Activated CD8-positive, alpha-beta T cell treated with anti-CD3 and anti-CD28 coated beads for 36 hours (primary cell): Measurements from ENCODE around the gene HNF4A. TPM values are rescaled to one million over a fixed set of nuclear protein-coding genes. Genes with fewer than 3 reads are reported as not detected.

Experiments
- ATAC-seq: fragments of 200-7000 bp; cut with Tn5 transposase; one replicate; pipeline ENCODE4 v1.10.0; 2021; ENCODE audit warnings: mild to moderate bottlenecking, moderate library complexity
- CTCF ChIA-PET: fragments of 350-600 bp; sonication (Branson Sonifier 250); formaldehyde crosslinking; loops from one replicate; lab custom pipeline; 2021; ENCODE audit warnings: antibody characterized with exemption; lab: Charles Lee
- POLR2A ChIA-PET: fragments of 350-600 bp; sonication (Branson Sonifier 250); formaldehyde crosslinking; loops from one replicate; lab custom pipeline; 2021; ENCODE audit warnings: antibody characterized with exemption; lab: Charles Lee
- DNase-seq: peaks from one replicate; pipeline ENCODE4 v3.0.0-alpha.2; 2020
- H3K27ac Mint-ChIP-seq: one replicate; pipeline ENCODE4 v1.8.0; 2021; ENCODE audit warnings: mild to moderate bottlenecking, mixed read lengths
- H3K27me3 Mint-ChIP-seq: one replicate; pipeline ENCODE4 v1.8.0; 2021; ENCODE audit warnings: mixed read lengths
- H3K36me3 Mint-ChIP-seq: one replicate; pipeline ENCODE4 v1.8.0; 2021; ENCODE audit warnings: low read depth, mixed read lengths
- H3K4me1 Mint-ChIP-seq: one replicate; pipeline ENCODE4 v1.8.0; 2021; ENCODE audit warnings: low read depth, mixed read lengths
- H3K4me3 Mint-ChIP-seq: one replicate; pipeline ENCODE4 v1.8.0; 2021; ENCODE audit warnings: mild to moderate bottlenecking, moderate library complexity, mixed read lengths
- H3K9me3 Mint-ChIP-seq: one replicate; pipeline ENCODE4 v1.8.0; 2021; ENCODE audit warnings: mixed read lengths
- CTCF ChIP-seq: fragments of 200-600 bp; IDR thresholded peaks from one replicate; pipeline ENCODE4 v1.8.0; 2022; ENCODE audit warnings: antibody characterized with exemption, mild to moderate bottlenecking
- intact Hi-C: fragments of 100-400 bp; cut with micrococcal nuclease; formaldehyde crosslinking; loops from one replicate; pipeline ENCODE4 v1.10.0; 2022
- total RNA-seq, 2 experiments: library from RNA; stranded (reverse); gene quantifications; one replicate each; pipeline ENCODE4 v1.2.3, GENCODE V29; 2021

The HNF4A gene
- total RNA-seq, 2 experiments from 2014 or later, result not detected

DNA sequence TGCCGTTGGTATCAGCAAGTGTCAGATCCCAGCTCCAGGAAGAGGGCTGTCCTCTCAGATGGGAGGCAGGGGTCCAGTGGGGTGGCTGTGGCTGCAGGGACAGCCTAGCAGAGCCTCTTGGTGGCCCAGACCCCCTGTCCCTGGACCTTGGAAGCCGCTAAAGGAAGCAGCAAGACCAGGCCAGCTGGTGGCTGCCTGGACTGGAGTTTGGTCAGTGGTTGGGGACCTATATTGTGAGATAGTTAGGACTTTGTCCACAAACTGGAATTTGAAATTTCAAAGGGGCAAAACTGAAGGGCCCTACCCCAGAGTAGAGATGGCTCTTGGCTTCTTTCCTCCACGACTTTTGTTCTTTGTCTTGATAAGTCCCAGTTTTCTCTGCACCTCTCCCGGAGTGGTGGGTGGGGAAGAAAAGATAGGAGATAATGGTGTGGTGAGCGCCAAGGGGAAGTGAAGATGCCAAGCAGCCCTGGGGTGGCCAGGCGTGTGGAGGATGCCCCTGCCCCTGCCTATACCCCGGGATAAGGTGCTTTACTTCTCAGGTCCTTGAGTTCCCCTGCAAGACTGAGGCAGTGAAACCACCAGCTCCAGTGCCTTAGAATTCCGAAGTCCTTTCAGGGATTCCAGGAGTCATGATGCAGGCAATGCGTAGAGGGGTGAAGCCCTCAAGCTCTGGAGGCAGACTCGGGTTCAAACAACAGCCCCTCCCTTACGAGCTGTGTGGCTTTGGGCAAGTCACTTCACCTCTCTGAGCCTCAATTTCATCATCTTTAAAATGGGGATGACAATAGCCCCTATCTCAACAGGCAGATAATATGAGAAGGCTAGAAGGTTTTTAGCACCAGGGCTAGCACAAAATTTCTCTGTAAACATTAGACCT, 40.2 kb downstream of the HNF4A start:
- DNase-seq, result no peak
- no peaks in the 10 kb centered on the region for H3K4me1 Mint-ChIP-seq
- no peak for TF ChIP-seq CTCF
- intact Hi-C loops, result no loop called here
- no peak for ATAC-seq
- ChIA-PET POLR2A (interaction anchor here (0.6 kb wide), 1 partner anchor 204 kb away, joined by 3 read pairs; no protein-coding TSS in a partner anchor), CTCF (interaction anchor here (0.9 to 2.2 kb wide), 4 partner anchors 11 to 289 kb away, joined by 3 to 7 read pairs (median 4); partner anchors contain the start of gene FITM2)
- H3K27me3 Mint-ChIP-seq, result no peaks in the 10 kb centered on the region
- H3K4me3 Mint-ChIP-seq, result no peak overlapping the region
- no peaks in the 10 kb centered on the region for H3K9me3 Mint-ChIP-seq
- H3K27ac Mint-ChIP-seq, result no peak overlapping the region
- no peaks in the 10 kb centered on the region for H3K36me3 Mint-ChIP-seq

- H3K4me3 Mint-ChIP-seq, result no peak overlapping the region
- CTCF ChIA-PET, result interaction anchor here (0.9 to 1.5 kb wide), 2 partner anchors 8 to 13 kb away, joined by 4 to 5 read pairs; no protein-coding TSS in a partner anchor
Observed at GRCh38 chr20:44396369-44397130, 41.1 kb downstream of the HNF4A start.

GRCh38 chr20:44398335-44398734, 42.8 kb downstream of the HNF4A start:
- no peak overlapping the region for H3K27ac Mint-ChIP-seq
- ATAC-seq (no peak), DNase-seq (no peak)
- no peaks in the 10 kb centered on the region for H3K9me3 Mint-ChIP-seq
- H3K4me1 Mint-ChIP-seq, result no peaks in the 10 kb centered on the region
- H3K4me3 Mint-ChIP-seq, result no peak overlapping the region
- CTCF ChIA-PET, result interaction anchor here (1.3 to 1.5 kb wide), 2 partner anchors 10 to 14 kb away, joined by 3 to 5 read pairs; no protein-coding TSS in a partner anchor
- no peaks in the 10 kb centered on the region for H3K27me3 Mint-ChIP-seq
- TF ChIP-seq CTCF, result no peak
- intact Hi-C loops, result no loop called here
- H3K36me3 Mint-ChIP-seq, result no peaks in the 10 kb centered on the region
- POLR2A ChIA-PET, result no interaction called here

More at GRCh38 chr20:44396369-44397130, 41.1 kb downstream of the HNF4A start:
- Mint-ChIP-seq H3K36me3 (no peaks in the 10 kb centered on the region), H3K27ac (no peak overlapping the region), H3K27me3 (no peaks in the 10 kb centered on the region), H3K4me1 (no peaks in the 10 kb centered on the region), H3K9me3 (no peaks in the 10 kb centered on the region)
- intact Hi-C loops, result no loop called here
- ATAC-seq, result no peak
- no peak for DNase-seq
- POLR2A ChIA-PET, result interaction anchor here (0.6 kb wide), 1 partner anchor 203 kb away, joined by 3 read pairs; no protein-coding TSS in a partner anchor
- TF ChIP-seq CTCF, result no peak

GRCh38 chr20:44399446-44399845, 43.9 kb downstream of the HNF4A start:
- intact Hi-C loops, result no loop called here
- H3K9me3 Mint-ChIP-seq, result peaks cover under 1% of the 10 kb centered on the region
- no peak overlapping the region for H3K27ac Mint-ChIP-seq
- H3K36me3 Mint-ChIP-seq, result no peaks in the 10 kb centered on the region
- ChIA-PET POLR2A (interaction anchor here (0.6 kb wide), 1 partner anchor 381 kb away, joined by 3 read pairs; no protein-coding TSS in a partner anchor), CTCF (no interaction called here)
- no peak for TF ChIP-seq CTCF
- H3K4me1 Mint-ChIP-seq, result no peaks in the 10 kb centered on the region
- no peaks in the 10 kb centered on the region for H3K27me3 Mint-ChIP-seq
- no peak overlapping the region for H3K4me3 Mint-ChIP-seq
- DNase-seq (no peak), ATAC-seq (no peak)
